Heart left ventricle (tissue), 16 donors: Measurements from ENCODE around the gene DCAF10. TPM values are rescaled to one million over a fixed set of nuclear protein-coding genes. Genes with fewer than 3 reads are reported as not detected.

ENCODE experiments used
- ATAC-seq, 4 donors: fragments of 200-7000 bp; cut with Tn5 transposase; one replicate each; pipeline ENCODE4 v1.9.1; 2020 to 2022; ENCODE audit warnings: moderate library complexity in 4 of 4, mild to moderate bottlenecking in 3 of 4, moderate number of reproducible peaks in 1 of 4
- DNase-seq, 5 donors: peaks; one replicate each; pipeline ENCODE4 v3.0.0-alpha.2; 2020
- H3K27ac ChIP-seq, 12 donors: fragments of 200-600 bp; sonication (generic) in 4 of 12; one replicate each; pipeline versions ENCODE4 v1.5.0 to v1.8.0; 2016 to 2022; ENCODE audit warnings: mild to moderate bottlenecking in 2 of 12
- H3K27me3 ChIP-seq, 9 donors: fragments of 200-600 bp; sonication (generic) in 2 of 9; one replicate each; pipeline versions ENCODE4 v1.5.1 to v1.8.0; 2016 to 2022; ENCODE audit warnings: mild to moderate bottlenecking in 3 of 9
- H3K36me3 ChIP-seq, 9 donors: fragments of 200-600 bp; sonication (generic) in 2 of 9; one replicate each; pipeline versions ENCODE4 v1.5.0 to v1.8.0; 2018 to 2022; ENCODE audit warnings: mild to moderate bottlenecking in 2 of 9
- H3K4me1 ChIP-seq, 12 donors: fragments of 200-600 bp; sonication (generic) in 4 of 12; one replicate each; pipeline versions ENCODE4 v1.5.0 to v1.8.0; 2016 to 2022; ENCODE audit warnings: mild to moderate bottlenecking in 3 of 12
- H3K4me3 ChIP-seq, 12 donors: fragments of 200-600 bp; sonication (generic) in 4 of 12; one replicate each; pipeline versions ENCODE4 v1.5.0 to v1.8.0; 2017 to 2022; ENCODE audit warnings: mild to moderate bottlenecking in 9 of 12, moderate library complexity in 4 of 12
- H3K9me3 ChIP-seq, 12 donors: fragments of 200-600 bp; sonication (generic) in 4 of 12; one replicate each; pipeline versions ENCODE4 v1.5.0 to v1.8.0; 2016 to 2022; ENCODE audit warnings: mild to moderate bottlenecking in 1 of 12
- POLR2A ChIP-seq, 2 donors: fragments of 450-650 bp; IDR thresholded peaks; one replicate each; pipeline ENCODE4 v1.6.1; 2017; ENCODE audit warnings: antibody characterized with exemption in 2 of 2, mild to moderate bottlenecking in 2 of 2, moderate library complexity in 2 of 2
- whole genome bisulfite sequencing, 4 donors: extraction: QIAGEN DNeasy Blood & Tissue Kit in 2 of 4; methylation state at CpG; one replicate each; pipeline versions ENCODE4 v1.1.5 to v1.1.7; 2013 to 2018; 5-methylcytosine and 5-hydroxymethylcytosine counted together
- intact Hi-C, 10 donors: fragments of 100-400 bp; cut with DNase I; formaldehyde crosslinking; loops; one replicate each; pipeline versions ENCODE4 v1.11.1 to v1.14.2; 2022
- polyA plus RNA-seq, 2 donors: library from polyadenylated mRNA; stranded (reverse); fragments of 200-250 nt; gene quantifications; one replicate each; pipeline ENCODE4 v1.2.3, GENCODE V29; 2013
- total RNA-seq, 9 donors: library from RNA; depleted of rRNA in 2 of 9; stranded (reverse); fragments of >200 nt in 2 of 9; fragmentation: NEBNext Ultra II Directional in 3 of 9; extraction: Animal tissue kit (Norgen Biotek cat#: 25700) in 3 of 9; gene quantifications; one replicate each; pipeline versions ENCODE4 v1.1.0 to v1.2.4, GENCODE V29; 2016 to 2023
- TF ChIP-seq, protein P1 (sequence below), 12 donors: fragments of 200-600 bp; sonication (generic) in 4 of 12; IDR thresholded peaks; one replicate each; pipeline versions ENCODE4 v1.5.0 to v1.8.0; 2018 to 2022; ENCODE audit warnings: antibody characterized with exemption in 12 of 12, mild to moderate bottlenecking in 5 of 12
- donor health status: ischemic (EF 13 %, LVEDD 7.1; RV severe dilation, severe dysfunction).
- donor health status: healthy with polysubstance abuse.
- donor health status: DM: no; HTN: yes; CAD: no.
- donor health status: DM: no; HTN: no; CAD: no.
- donor health status: ischemic (EF 25% LVEDD 6.9; RV normal size, moderate dysfunction).
- donor health status: ischemic (EF 25% LVEDD 5.7; RV mildly dilated, moderate dysfunction).
- donor health status: healthy.
- donor health status: DM: yes; HTN: yes; CAD: no.
- donor health status: ischemic (EF 35%, LVEDD 5.7; RV mildly dilated, moderate dysfunction).
- donor health status: nonischemic (EF 11% LVEDD 7.7; RV severe dilation, severe dysfunction).
- donor health status: DM: yes; HTN: yes; CAD: no.
- donor health status: PGD.
- donor health status: ischemic (EF 29% LVEDD 5.4; RV normal size, mild dysfunction).
- donor health status: nonischemic (EF 23%, LVEDD 6.1; RV moderate dilation, normal function).

The DCAF10 gene
- total and polyA plus RNA-seq, 11 donors, result 5.0 to 24.3 (median 19.8) TPM

DNA sequence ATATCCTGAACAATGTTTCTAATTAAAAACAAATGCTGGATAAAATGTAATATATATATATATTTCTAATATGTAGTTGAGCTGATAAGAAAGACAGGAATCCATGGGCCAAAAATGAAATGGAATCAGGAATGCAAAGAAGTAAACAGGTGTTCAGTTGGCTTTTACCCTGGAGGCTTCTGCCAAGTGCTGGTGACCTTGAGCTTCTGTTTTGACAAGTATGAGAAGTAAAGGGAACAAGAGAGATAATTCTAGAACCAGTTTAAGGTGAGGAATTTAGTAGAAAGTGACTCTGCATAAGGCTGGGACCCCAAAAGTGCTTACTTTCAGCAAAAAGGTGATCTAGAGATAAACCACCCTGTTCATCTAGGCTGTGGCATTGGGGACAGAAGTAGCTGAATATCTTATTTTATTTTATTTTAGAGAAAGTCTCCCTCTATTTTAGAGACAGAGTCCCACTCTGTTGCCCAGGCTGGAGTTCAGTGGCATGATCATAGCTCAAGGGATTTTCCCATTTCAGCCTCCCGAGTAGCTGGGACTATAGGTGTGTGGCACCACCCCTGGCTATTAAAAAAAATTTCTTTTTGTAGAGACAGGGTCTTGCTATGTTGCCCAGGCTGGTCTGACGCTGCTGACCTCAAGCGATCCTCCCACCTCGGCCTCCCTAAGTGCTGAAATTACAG is 27.0 kb downstream of the DCAF10 start:
- ATAC-seq (no peak), DNase-seq (no peak)
- H3K36me3 ChIP-seq, result peaks cover 0 to 91% (median 74%) of the 10 kb centered on the region in 9 donors
- H3K27me3 ChIP-seq, result no peaks in the 10 kb centered on the region
- TF ChIP-seq POLR2A (IDR thresholded peaks at IDR 0.05), result no peak
- TF ChIP-seq, protein P1, sequence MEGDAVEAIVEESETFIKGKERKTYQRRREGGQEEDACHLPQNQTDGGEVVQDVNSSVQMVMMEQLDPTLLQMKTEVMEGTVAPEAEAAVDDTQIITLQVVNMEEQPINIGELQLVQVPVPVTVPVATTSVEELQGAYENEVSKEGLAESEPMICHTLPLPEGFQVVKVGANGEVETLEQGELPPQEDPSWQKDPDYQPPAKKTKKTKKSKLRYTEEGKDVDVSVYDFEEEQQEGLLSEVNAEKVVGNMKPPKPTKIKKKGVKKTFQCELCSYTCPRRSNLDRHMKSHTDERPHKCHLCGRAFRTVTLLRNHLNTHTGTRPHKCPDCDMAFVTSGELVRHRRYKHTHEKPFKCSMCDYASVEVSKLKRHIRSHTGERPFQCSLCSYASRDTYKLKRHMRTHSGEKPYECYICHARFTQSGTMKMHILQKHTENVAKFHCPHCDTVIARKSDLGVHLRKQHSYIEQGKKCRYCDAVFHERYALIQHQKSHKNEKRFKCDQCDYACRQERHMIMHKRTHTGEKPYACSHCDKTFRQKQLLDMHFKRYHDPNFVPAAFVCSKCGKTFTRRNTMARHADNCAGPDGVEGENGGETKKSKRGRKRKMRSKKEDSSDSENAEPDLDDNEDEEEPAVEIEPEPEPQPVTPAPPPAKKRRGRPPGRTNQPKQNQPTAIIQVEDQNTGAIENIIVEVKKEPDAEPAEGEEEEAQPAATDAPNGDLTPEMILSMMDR (IDR thresholded peaks at IDR 0.05), result no peak
- H3K27ac ChIP-seq, result no peak overlapping the region
- H3K9me3 ChIP-seq, result no peaks in the 10 kb centered on the region
- no peaks in the 10 kb centered on the region for H3K4me1 ChIP-seq
- 97 to 99% (median 98%) methylated on average over 3 to 4 of the region's 4 CpGs for WGBS, 4 donors
- no peak overlapping the region for H3K4me3 ChIP-seq
- intact Hi-C loops, result no loop called here

DNA sequence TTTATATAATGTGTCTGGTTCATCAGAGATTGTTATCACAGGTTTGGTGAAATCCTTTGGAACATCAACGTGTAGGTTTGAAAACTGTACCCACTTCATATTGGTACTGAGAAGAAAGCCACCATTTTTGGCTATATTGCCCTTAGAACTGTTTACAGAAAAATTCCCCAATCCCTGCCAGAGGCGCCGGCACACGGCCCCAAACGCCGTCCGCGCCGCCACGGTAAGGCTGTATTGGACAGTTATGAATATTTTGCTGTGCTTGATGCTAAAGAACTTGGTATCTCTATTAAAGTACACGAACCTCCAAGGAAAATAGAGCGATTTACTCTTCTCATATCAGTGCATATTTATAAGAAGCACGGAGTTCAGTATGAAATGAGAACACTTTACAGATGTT is 35.2 kb downstream of the DCAF10 start:
- Histone ChIP-seq H3K27ac (no peak overlapping the region), H3K9me3 (no peaks in the 10 kb centered on the region), H3K27me3 (no peaks in the 10 kb centered on the region), H3K4me3 (no peak overlapping the region), H3K36me3 (peaks cover 0 to 45% (median 3%) of the 10 kb centered on the region in 9 donors), H3K4me1 (peaks cover 0 to 8% (median 0%) of the 10 kb centered on the region in 12 donors)
- ATAC-seq (no peak), DNase-seq (no peak)
- TF ChIP-seq POLR2A (IDR thresholded peaks at IDR 0.05), result no peak
- TF ChIP-seq, protein P1 (IDR thresholded peaks at IDR 0.05), result no peak
- WGBS, 4 donors, result 96 to 98% (median 97%) methylated on average over 13 of the region's 13 CpGs
- intact Hi-C loops, result no loop called here

GRCh38 chr9:37836386-37836785 is 35.8 kb downstream of the DCAF10 start:
- Histone ChIP-seq H3K4me3 (no peak overlapping the region), H3K27me3 (no peaks in the 10 kb centered on the region), H3K27ac (no peak overlapping the region), H3K9me3 (no peaks in the 10 kb centered on the region), H3K4me1 (peaks cover 0 to 8% (median 0%) of the 10 kb centered on the region in 12 donors), H3K36me3 (peaks cover 0 to 41% (median 1%) of the 10 kb centered on the region in 9 donors)
- intact Hi-C loops, result no loop called here
- DNase-seq (no peak), ATAC-seq (no peak)
- 95 to 98% (median 96%) methylated on average over 2 of the region's 2 CpGs for WGBS, 4 donors
- TF ChIP-seq POLR2A (IDR thresholded peaks at IDR 0.05), result no peak
- TF ChIP-seq, protein P1 (IDR thresholded peaks at IDR 0.05), result no peak

DNA sequence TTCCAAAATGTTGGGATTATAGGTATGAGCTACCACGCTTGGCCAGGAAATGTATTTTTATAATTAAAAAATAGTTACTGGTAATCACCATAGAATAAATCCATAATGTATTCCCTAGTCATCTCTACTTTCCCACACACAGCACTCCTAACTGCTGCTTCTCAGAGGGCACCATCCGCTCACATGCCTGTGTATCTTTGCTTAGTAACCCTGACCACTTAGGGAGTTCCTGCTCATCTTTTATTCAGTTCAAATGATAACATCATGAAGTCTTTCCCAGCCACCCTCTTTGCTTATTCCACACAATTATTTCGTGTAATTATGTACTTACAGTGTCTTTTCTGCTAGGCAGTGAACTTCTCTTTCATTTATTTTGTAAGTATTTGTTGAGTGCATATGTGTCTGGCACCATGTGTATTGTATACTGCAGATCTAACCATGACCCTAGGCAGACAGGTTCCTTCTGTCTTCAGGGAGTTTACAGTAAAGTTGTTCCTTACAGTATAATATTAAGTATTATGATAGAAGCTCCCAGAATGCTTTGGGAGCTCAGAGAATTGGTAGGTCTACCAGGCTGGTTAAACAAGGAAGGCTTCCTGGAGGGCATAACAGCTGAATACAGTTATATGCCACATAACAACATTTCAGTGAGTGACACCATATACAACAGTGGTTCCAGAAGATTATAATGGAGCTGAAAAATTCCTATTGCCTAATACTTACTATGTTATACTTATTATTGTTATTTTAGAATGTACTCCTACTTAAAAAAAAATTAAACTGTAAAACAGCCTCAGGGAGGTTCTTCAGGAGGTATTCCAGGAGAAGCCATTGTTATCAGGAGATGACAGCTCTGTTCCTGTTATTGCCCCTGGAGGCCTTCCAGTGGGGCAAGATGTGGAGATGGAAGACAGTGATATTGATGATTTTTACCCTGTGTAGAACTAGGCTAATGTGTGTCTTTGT is 39.2 kb downstream of the DCAF10 start:
- WGBS, 4 donors, result 91 to 99% (median 94%) methylated on average over 3 of the region's 3 CpGs
- no peak for TF ChIP-seq POLR2A (IDR thresholded peaks at IDR 0.05)
- TF ChIP-seq, protein P1 (IDR thresholded peaks at IDR 0.05), result no peak
- Histone ChIP-seq H3K4me3 (no peak overlapping the region), H3K27me3 (no peaks in the 10 kb centered on the region), H3K4me1 (peaks cover 0 to 8% (median 0%) of the 10 kb centered on the region in 12 donors), H3K9me3 (no peaks in the 10 kb centered on the region), H3K36me3 (peaks cover 0 to 29% (median 5%) of the 10 kb centered on the region in 9 donors), H3K27ac (no peak overlapping the region)
- intact Hi-C loops, result no loop called here
- DNase-seq (no peak), ATAC-seq (no peak)
